ENCODE measurements around the gene PER1.

DNA sequence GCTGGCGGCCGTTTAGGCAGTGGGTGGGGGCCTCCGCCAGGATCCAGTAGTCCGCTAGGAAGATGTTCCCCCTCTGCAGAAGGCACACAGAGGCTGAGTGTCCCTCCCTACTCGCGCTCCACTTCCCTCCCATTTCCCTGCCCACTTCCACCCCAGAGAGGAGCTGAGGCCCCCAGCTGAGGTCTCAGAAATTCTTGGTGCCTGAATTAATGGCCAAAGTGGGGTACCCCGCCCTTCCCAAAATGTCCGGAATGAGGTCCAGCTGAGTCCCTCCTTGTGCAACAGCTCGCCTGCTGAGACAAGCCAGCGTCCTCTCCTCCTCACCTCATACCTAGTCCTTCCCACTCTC, 41.8 kb downstream of the PER1 start:
- TF ChIP-seq EZH2 (IDR thresholded peaks at IDR 0.05; ENCODE audit: insufficient read depth, poor library complexity, severe bottlenecking): no peak
- TF ChIP-seq EZH2phosphoT487 (IDR thresholded peaks at IDR 0.05; ENCODE audit: insufficient read depth, low read depth): no peak
